ENCODE measurements around the gene CYP4Z1. TPM values are rescaled to one million over a fixed set of nuclear protein-coding genes. Genes with fewer than 3 reads are reported as not detected.
"Not testable (repeated sequence)": the region's sequence is repeated elsewhere in the genome, so short reads cannot be mapped to it uniquely, and the experiment has no call there.

CYP4Z1 gene
- total RNA-seq (2014; rRNA removed; shearing (Covaris generic); ENCODE audit: low replicate concordance): not detected in 2 replicates

DNA sequence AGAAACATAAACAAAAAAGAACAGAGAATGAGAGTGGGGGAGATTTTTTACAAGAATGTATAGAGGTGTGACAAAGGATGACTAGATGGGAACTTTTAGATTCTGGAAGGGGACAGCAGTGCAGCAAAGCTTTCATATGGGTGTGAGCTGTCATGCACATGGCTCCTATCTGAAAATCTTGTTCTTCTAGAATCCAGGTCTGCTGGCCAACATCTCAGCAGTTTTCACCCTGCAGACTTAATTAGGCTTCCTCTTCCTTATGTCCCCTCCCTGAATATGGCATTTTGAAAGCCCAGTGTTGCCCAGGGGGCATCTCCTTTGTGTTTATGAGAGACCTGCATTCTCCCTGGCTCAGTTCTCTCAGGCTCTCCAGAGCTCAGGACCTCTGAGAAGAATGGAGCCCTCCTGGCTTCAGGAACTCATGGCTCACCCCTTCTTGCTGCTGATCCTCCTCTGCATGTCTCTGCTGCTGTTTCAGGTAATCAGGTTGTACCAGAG is at the start of gene CYP4Z1:
TSS of gene CYP4Z1 (plus strand) at position 135 of the 498 bp plus-strand sequence. CDS start at position 395, 260 bp downstream.
- Histone ChIP-seq H3K27me3 (0 out of 2 replicates have a peak, but pooled peaks cover 2% of the 10 kb centered on the region), H3K36me3 (no peaks in the 10 kb centered on the region), H3K9me3 (no peaks in the 10 kb centered on the region), H3K4me3 (no peak within 1 kb of the TSS)
- no peak for DNase-seq

DNA sequence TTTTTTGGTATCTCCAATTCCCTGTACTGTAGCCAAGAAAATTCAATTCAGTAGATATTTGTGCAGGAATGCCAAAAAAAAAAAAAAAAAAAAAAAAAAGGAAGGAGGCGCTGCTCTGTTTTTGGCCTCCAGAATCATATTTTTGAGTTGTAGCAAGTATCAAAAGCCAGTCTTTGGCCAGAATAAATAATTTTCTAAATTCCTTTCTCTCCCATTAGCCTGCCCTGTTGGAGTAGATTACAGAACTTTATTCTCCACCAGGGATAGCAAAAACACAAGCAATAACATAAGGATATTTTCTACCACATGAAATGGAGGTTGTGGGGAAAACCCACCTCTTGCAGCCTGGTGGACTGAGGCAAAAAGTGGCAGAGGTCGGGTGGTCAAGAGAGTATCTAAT is 46.0 kb upstream of the CYP4Z1 start:
- H3K9me3 ChIP-seq: no peaks in the 10 kb centered on the region
- H3K4me3 ChIP-seq: no peak overlapping the region
- no peak for DNase-seq
- no peaks in the 10 kb centered on the region for H3K36me3 ChIP-seq
- no peaks in the 10 kb centered on the region for H3K27me3 ChIP-seq

GRCh38 chr1:47023268-47024140 is 43.5 kb upstream of the CYP4Z1 start, which contains the start of gene CYP4X1:
CYP4X1 (plus strand) TSS chr1:47023669; CDS start chr1:47023818, 149 bp downstream.
- no peaks in the 10 kb centered on the region for H3K36me3 ChIP-seq
- DNase-seq: no peak
- H3K27me3 ChIP-seq: no peaks in the 10 kb centered on the region
- no peaks in the 10 kb centered on the region for H3K9me3 ChIP-seq
- no peak within 1 kb of the TSS for H3K4me3 ChIP-seq

- Histone ChIP-seq H3K36me3 (no peaks in the 10 kb centered on the region), H3K27me3 (no peaks in the 10 kb centered on the region), H3K4me3 (no peak overlapping the region), H3K9me3 (no peaks in the 10 kb centered on the region)
- no peak for DNase-seq
These were observed 42.8 kb upstream of the CYP4Z1 start for GRCh38 chr1:47024141-47024801.

- DNase-seq: no peak
- no peaks in the 10 kb centered on the region for H3K9me3 ChIP-seq
- H3K36me3 ChIP-seq: no peaks in the 10 kb centered on the region
- no peaks in the 10 kb centered on the region for H3K27me3 ChIP-seq
- no peak overlapping the region for H3K4me3 ChIP-seq
These were observed 36.7 kb upstream of the CYP4Z1 start for GRCh38 chr1:47030170-47030805.

DNA sequence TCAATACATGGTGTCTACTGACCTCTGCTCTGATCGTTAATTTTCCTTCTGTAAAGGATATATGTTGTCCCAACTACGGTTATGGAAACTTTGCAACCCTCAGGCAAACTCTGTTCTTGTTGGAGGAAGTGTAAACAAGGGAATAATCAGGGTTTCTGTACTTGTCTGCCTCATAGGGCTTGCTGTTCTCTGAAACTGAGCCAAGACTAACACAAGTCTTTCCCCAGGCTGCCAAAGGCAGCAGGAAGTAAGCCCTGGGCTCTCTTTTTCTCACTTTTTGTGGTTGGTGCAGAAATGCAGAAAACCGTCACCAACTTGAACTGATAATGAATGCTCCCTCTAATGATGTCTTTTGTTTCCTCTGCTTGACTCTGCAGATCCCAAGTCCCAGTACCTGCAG is 36.0 kb upstream of the CYP4Z1 start:
- H3K36me3 ChIP-seq: no peaks in the 10 kb centered on the region
- no peaks in the 10 kb centered on the region for H3K9me3 ChIP-seq
- peak; percentile 55 for DNase-seq
- H3K27me3 ChIP-seq: no peaks in the 10 kb centered on the region
- H3K4me3 ChIP-seq: no peak overlapping the region

GRCh38 chr1:47031585-47031984 is 35.4 kb upstream of the CYP4Z1 start:
- Histone ChIP-seq H3K36me3 (no peaks in the 10 kb centered on the region), H3K9me3 (no peaks in the 10 kb centered on the region), H3K4me3 (no peak overlapping the region), H3K27me3 (no peaks in the 10 kb centered on the region)
- peak; percentile 58 for DNase-seq

GRCh38 chr1:47036764-47037163 is 30.3 kb upstream of the CYP4Z1 start:
- H3K4me3 ChIP-seq: no peak overlapping the region
- peaks cover 3% of the 10 kb centered on the region for H3K27me3 ChIP-seq
- no peaks in the 10 kb centered on the region; the same call in 1 of the 2 replicates for H3K9me3 ChIP-seq
- H3K36me3 ChIP-seq: no peaks in the 10 kb centered on the region
- no peak for DNase-seq

DNA sequence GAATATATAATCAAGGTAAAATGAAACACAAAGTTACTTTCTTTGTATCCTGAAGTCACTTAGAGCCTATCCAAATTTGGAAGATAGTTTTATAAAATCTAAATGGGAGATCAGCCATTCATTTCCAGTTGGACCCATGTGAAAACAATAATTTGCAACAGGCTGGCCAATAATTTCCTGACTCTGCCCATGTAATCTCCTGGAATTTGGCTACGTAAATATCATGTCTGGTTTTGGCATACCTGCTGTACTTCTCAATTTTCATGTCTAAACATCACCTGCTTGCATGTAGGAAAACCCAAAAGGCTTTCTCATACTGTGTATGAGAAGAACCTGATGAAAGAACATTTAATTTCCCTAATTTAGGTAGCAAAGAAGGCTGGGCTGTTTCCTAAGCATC is 7.7 kb upstream of the CYP4Z1 start:
- Histone ChIP-seq H3K36me3 (no peaks in the 10 kb centered on the region), H3K27me3 (no peaks in the 10 kb centered on the region), H3K9me3 (no peaks in the 10 kb centered on the region), H3K4me3 (no peak overlapping the region)
- DNase-seq: no peak

- H3K9me3 ChIP-seq, DNase-seq: not testable (repeated sequence)
These were observed 2.0 kb downstream of the CYP4Z1 start for GRCh38 chr1:47069080-47069479.

GRCh38 chr1:47069509-47069908 is 2.5 kb downstream of the CYP4Z1 start:
- H3K36me3 ChIP-seq, H3K27me3 ChIP-seq, H3K4me3 ChIP-seq, H3K9me3 ChIP-seq, DNase-seq: not testable (repeated sequence)

More at GRCh38 chr1:47069080-47069479, 2.0 kb downstream of the CYP4Z1 start:
- not testable (repeated sequence) for H3K4me3 ChIP-seq, H3K36me3 ChIP-seq, H3K27me3 ChIP-seq

DNA sequence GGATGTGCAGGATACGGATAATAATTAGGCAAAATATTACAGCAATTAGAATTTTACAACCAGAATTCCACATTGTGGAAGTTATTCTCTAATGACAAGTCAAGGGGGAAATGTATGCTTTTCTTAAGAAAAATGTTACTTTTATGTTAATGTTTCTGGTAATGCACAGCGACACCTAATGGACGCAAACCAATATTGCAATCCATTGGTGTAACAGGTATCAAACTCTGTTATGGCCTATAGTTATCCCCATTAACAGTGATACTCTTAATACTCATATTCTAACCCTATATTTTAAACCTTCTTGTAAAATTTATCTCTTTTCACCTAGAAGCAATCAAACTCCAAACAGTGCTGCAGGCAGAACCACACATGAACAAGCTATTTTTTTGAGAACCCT is 22.3 kb downstream of the CYP4Z1 start:
- not testable (repeated sequence) for H3K27me3 ChIP-seq, H3K9me3 ChIP-seq, H3K36me3 ChIP-seq, DNase-seq, H3K4me3 ChIP-seq

DNA sequence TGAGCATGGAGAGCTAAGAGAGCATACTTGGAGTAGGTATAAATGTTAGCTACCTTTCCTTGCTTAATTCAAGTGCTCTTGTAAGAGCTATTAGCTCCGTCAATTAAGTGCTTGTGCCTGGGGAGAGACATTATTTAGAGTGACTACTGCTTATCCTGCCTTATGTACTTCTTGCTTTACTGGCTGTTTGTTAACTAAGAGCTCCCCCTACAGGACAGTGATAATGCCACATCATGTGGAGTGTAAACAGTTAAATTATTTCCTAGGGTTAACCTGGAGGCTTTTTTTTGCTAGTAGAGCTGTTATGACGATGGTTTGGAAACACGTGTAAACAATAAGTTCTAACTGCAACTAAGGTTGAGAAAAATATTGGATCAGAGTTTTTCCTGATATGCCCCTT is 24.4 kb downstream of the CYP4Z1 start:
- not testable (repeated sequence) for H3K36me3 ChIP-seq, H3K9me3 ChIP-seq, H3K27me3 ChIP-seq, H3K4me3 ChIP-seq, DNase-seq

GRCh38 chr1:47104816-47105215 is 37.8 kb downstream of the CYP4Z1 start:
- Histone ChIP-seq H3K4me3 (no peak overlapping the region), H3K9me3 (no peaks in the 10 kb centered on the region; the same call in 1 of the 2 replicates), H3K36me3 (no peaks in the 10 kb centered on the region), H3K27me3 (no peaks in the 10 kb centered on the region)
- no peak for DNase-seq

DNA sequence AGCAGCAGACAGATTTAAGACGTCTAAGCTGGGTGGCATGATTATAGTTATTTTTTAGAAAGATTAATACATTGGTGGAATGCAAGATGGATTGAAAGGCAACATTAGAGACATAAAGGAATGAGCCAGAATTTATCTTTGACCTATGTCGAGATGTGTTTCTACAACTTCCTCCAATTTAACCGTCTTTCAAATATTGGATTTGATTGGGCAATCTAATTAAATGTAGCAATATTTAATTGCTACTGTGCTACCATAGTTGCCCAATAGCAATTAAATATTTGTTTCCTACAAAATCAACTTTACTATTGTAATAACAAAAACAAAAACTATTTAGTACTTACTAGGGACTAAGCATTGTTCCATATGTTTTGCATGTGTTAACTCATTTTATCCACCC is 39.8 kb downstream of the CYP4Z1 start:
- no peaks in the 10 kb centered on the region for H3K27me3 ChIP-seq
- no peak for DNase-seq
- H3K4me3 ChIP-seq: no peak overlapping the region
- H3K36me3 ChIP-seq: no peaks in the 10 kb centered on the region
- H3K9me3 ChIP-seq: no peaks in the 10 kb centered on the region

DNA sequence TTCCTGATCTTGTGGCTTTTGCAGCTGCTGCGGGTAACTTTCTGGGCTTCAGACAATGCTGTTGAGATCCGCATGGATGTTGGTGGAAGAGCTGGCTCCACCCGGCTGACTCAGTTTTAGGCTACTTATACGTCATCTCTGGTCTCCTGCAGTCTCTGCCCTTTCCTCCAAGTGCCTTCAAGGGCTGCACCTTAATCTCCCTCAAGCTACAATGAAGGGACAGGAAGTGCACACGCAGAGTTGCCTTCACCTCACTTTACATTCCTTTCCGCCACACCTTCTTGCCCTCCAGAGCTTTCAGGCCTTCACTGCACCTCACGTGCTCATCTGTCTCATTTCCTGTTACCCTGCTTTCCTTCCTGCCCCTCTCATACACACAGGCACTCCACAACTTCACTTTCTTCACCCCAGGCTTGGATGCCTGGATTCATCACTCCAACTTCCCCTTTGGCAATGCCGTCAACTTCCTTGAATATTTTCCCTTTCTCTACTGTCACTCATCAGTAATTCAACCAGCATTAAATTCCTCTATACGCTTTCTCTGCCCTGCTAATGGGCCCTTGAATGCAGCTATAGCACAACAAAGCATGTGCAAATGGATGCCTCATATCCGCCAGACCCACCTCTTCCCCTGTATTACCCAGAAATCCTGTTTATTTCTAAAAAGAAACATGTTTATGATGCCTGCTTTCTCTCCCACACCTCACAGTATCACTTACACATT is 41.0 kb downstream of the CYP4Z1 start:
- not testable (repeated sequence) for H3K36me3 ChIP-seq, H3K4me3 ChIP-seq, H3K9me3 ChIP-seq, H3K27me3 ChIP-seq
- DNase-seq: peak; percentile 41
